K562 (cell line): ENCODE data around the gene SLC26A5. TPM values are rescaled to one million over a fixed set of nuclear protein-coding genes. Genes with fewer than 3 reads are reported as not detected.

Source experiments
- ATF3 ChIP-seq, 2 experiments: fragments of 450-650 bp in 1 of 2; sonication (generic) in 1 of 2; formaldehyde crosslinking in 1 of 2; IDR thresholded peaks in 1 of 2; conservative IDR thresholded peaks in 1 of 2; 2 replicates each; pipeline versions ENCODE4 v1.6.1 to v1.8.1; 2016 to 2023; ENCODE audit warnings: mild to moderate bottlenecking in 2 of 2, moderate library complexity in 2 of 2, inconsistent platforms in 1 of 2, missing genetic modification reagents in 1 of 2
- GATAD2B ChIP-seq: fragments of 450-650 bp; IDR thresholded peaks from 2 replicates; pipeline ENCODE4 v1.6.1; 2017; ENCODE audit warnings: mild to moderate bottlenecking, borderline replicate concordance
- ILF3 ChIP-seq: fragments of 450-650 bp; IDR thresholded peaks from 2 replicates; pipeline ENCODE4 v1.6.1; 2018; ENCODE audit warnings: antibody characterized with exemption, mild to moderate bottlenecking, moderate library complexity, borderline replicate concordance
- KHSRP ChIP-seq: fragments of 450-650 bp; IDR thresholded peaks from 2 replicates; pipeline ENCODE4 v1.6.1; 2017
- NFATC3 ChIP-seq: fragments of 450-650 bp; IDR thresholded peaks from 2 replicates; pipeline ENCODE4 v1.6.1; 2017; ENCODE audit warnings: mild to moderate bottlenecking
- RBM39 ChIP-seq: fragments of 200-400 bp; formaldehyde crosslinking; optimal IDR thresholded peaks from 2 replicates; pipeline ENCODE3; 2018; ENCODE audit warnings: low read depth, low read length
- SMARCE1 ChIP-seq: fragments of 450-650 bp; IDR thresholded peaks from 2 replicates; pipeline ENCODE4 v1.7.1; 2016; ENCODE audit warnings: mild to moderate bottlenecking
- USF1 ChIP-seq: sonication (generic); formaldehyde crosslinking; IDR thresholded peaks from 2 replicates; pipeline ENCODE4 v1.9.0; 2022; ENCODE audit warnings: mild to moderate bottlenecking, missing genetic modification reagents
- ZNF212 ChIP-seq: fragments of 450-650 bp; formaldehyde crosslinking; IDR thresholded peaks from 2 replicates; pipeline ENCODE4 v1.4.0; 2020; ENCODE audit warnings: mild to moderate bottlenecking
- ZNF384 ChIP-seq: IDR thresholded peaks from 2 replicates; pipeline ENCODE4 v1.6.1; 2012; ENCODE audit warnings: low read depth, low read length, improper control_type of control experiment
- ZSCAN29 ChIP-seq: fragments of 450-650 bp; IDR thresholded peaks from 2 replicates; pipeline ENCODE4 v1.6.1; 2017
- polyA plus RNA-seq, 8 experiments: library from polyadenylated mRNA; depleted of rRNA in 4 of 8; stranded (reverse) in 5 of 8; unstranded in 3 of 8; fragments of >200 nt; fragmentation: Nextera tagmentation in 2 of 8; fragmentation: Illumina TruSeq in 1 of 8; extraction: Ambion mirVana in 2 of 8; extraction: Trizol in 1 of 8; gene quantifications; 2 replicates each; pipeline versions ENCODE4 v1.2.1 to v1.2.3, GENCODE V29; 2011 to 2014; ENCODE audit warnings: inconsistent platforms in 1 of 8, missing spikeins in 1 of 8
- total RNA-seq, 7 experiments: library from RNA; depleted of rRNA in 6 of 7; stranded (reverse); fragments of >200 nt in 6 of 7; fragmentation: Illumina TruSeq in 2 of 7; extraction: Trizol in 2 of 7; gene quantifications; 2 replicates each; pipeline versions ENCODE4 v1.2.1 to v1.2.3, GENCODE V29; 2011 to 2021; ENCODE audit warnings: low replicate concordance in 1 of 7
- TF ChIP-seq, protein P1 (sequence below): fragments of 450-650 bp; formaldehyde crosslinking; IDR thresholded peaks from 2 replicates; pipeline ENCODE4 v1.4.0; 2020; ENCODE audit warnings: mild to moderate bottlenecking, moderate library complexity
- TF ChIP-seq, protein P2 (sequence below): fragments of 250-450 bp; sonication (Bioruptor Pico); IDR thresholded peaks from 2 replicates; pipeline ENCODE4 v1.8.0; 2022; ENCODE audit warnings: moderate library complexity, mild to moderate bottlenecking, inconsistent platforms
- TF ChIP-seq, protein P3 (sequence below): sonication (generic); formaldehyde crosslinking; IDR thresholded peaks from 2 replicates; pipeline ENCODE4 v1.8.0; 2023; ENCODE audit warnings: mild to moderate bottlenecking, missing genetic modification reagents
- TF ChIP-seq, protein P4 (sequence below): IDR thresholded peaks from 3 replicates; pipeline ENCODE4 v1.6.1; 2011; ENCODE audit warnings: borderline replicate concordance, mild to moderate bottlenecking; ENCODE audit not compliant: insufficient read length, insufficient read depth
- TF ChIP-seq, protein P5 (sequence below): fragments of 450-650 bp; IDR thresholded peaks from 2 replicates; pipeline ENCODE4 v1.6.1; 2018; ENCODE audit not compliant: partially characterized antibody

SLC26A5 gene
- total and polyA plus RNA-seq, 9 of the 15 experiments (the other 6 are each of a cell fraction or from before 2014, with no cell fraction given): not detected

DNA sequence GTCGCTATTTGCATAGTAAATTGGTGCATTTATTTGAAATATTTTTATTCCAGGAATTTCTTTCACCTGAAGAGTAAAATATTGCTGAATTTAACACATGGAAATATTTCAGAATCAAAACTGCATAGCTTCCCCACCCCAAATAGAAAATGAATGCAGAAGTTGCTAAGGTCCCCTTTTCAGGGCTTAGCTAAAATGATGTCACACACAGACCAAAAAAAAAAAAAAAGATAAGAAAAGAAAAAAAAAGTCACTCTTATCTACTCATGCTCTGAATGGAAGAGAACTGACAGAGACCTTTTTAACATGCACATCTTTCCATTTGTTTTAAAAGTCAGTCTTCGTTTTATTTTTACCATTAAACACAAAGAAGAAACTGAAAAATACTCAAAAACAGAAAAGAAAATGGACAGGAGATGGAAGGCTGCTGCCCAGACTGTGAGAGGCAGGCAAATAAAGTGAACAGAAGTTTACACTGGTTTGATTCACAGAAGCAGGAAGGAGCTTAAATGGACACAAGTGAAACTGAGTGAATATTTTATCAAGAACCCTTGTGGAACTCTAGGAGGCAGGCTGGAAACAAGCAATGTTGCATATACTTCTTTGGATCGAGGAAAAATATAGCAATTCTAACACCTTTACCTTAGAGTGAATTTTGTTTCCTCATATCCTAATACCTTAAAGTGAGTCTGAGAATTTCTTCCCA is 66.6 kb downstream of the SLC26A5 start (continued):
- no peak for TF ChIP-seq USF1 (CRISPR knock-in tag)
- TF ChIP-seq, protein P1, sequence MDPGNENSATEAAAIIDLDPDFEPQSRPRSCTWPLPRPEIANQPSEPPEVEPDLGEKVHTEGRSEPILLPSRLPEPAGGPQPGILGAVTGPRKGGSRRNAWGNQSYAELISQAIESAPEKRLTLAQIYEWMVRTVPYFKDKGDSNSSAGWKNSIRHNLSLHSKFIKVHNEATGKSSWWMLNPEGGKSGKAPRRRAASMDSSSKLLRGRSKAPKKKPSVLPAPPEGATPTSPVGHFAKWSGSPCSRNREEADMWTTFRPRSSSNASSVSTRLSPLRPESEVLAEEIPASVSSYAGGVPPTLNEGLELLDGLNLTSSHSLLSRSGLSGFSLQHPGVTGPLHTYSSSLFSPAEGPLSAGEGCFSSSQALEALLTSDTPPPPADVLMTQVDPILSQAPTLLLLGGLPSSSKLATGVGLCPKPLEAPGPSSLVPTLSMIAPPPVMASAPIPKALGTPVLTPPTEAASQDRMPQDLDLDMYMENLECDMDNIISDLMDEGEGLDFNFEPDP (CRISPR knock-in tag): no peak
- TF ChIP-seq, protein P2, sequence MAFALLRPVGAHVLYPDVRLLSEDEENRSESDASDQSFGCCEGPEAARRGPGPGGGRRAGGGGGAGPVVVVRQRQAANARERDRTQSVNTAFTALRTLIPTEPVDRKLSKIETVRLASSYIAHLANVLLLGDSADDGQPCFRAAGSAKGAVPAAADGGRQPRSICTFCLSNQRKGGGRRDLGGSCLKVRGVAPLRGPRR (CRISPR knock-in tag): no peak
- no peak for TF ChIP-seq RBM39
- TF ChIP-seq, protein P3, sequence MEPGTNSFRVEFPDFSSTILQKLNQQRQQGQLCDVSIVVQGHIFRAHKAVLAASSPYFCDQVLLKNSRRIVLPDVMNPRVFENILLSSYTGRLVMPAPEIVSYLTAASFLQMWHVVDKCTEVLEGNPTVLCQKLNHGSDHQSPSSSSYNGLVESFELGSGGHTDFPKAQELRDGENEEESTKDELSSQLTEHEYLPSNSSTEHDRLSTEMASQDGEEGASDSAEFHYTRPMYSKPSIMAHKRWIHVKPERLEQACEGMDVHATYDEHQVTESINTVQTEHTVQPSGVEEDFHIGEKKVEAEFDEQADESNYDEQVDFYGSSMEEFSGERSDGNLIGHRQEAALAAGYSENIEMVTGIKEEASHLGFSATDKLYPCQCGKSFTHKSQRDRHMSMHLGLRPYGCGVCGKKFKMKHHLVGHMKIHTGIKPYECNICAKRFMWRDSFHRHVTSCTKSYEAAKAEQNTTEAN (CRISPR knock-in tag): no peak
- TF ChIP-seq ILF3: no peak
- no peak for TF ChIP-seq NFATC3
- TF ChIP-seq KHSRP: no peak
- peak; percentile 97 for TF ChIP-seq ZNF384
- no peak for TF ChIP-seq ZSCAN29
- TF ChIP-seq ZNF212: no peak
- TF ChIP-seq SMARCE1: peak; percentile 52; the same call in 1 of the 2 replicates
- TF ChIP-seq, protein P4, sequence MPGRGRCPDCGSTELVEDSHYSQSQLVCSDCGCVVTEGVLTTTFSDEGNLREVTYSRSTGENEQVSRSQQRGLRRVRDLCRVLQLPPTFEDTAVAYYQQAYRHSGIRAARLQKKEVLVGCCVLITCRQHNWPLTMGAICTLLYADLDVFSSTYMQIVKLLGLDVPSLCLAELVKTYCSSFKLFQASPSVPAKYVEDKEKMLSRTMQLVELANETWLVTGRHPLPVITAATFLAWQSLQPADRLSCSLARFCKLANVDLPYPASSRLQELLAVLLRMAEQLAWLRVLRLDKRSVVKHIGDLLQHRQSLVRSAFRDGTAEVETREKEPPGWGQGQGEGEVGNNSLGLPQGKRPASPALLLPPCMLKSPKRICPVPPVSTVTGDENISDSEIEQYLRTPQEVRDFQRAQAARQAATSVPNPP: no peak
- TF ChIP-seq, protein P5, sequence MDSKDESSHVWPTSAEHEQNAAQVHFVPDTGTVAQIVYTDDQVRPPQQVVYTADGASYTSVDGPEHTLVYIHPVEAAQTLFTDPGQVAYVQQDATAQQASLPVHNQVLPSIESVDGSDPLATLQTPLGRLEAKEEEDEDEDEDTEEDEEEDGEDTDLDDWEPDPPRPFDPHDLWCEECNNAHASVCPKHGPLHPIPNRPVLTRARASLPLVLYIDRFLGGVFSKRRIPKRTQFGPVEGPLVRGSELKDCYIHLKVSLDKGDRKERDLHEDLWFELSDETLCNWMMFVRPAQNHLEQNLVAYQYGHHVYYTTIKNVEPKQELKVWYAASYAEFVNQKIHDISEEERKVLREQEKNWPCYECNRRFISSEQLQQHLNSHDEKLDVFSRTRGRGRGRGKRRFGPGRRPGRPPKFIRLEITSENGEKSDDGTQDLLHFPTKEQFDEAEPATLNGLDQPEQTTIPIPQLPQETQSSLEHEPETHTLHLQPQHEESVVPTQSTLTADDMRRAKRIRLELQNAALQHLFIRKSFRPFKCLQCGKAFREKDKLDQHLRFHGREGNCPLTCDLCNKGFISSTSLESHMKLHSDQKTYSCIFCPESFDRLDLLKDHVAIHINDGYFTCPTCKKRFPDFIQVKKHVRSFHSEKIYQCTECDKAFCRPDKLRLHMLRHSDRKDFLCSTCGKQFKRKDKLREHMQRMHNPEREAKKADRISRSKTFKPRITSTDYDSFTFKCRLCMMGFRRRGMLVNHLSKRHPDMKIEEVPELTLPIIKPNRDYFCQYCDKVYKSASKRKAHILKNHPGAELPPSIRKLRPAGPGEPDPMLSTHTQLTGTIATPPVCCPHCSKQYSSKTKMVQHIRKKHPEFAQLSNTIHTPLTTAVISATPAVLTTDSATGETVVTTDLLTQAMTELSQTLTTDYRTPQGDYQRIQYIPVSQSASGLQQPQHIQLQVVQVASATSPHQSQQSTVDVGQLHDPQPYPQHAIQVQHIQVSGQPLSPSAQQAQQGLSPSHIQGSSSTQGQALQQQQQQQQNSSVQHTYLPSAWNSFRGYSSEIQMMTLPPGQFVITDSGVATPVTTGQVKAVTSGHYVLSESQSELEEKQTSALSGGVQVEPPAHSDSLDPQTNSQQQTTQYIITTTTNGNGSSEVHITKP: no peak
- TF ChIP-seq GATAD2B: no peak
- TF ChIP-seq ATF3 (IDR thresholded peaks at IDR 0.05): peak; percentile 57
- no peak for TF ChIP-seq ATF3 (CRISPR knock-in tag; conservative IDR thresholded peaks at IDR 0.05)
